Forelimb muscle (tissue), 1 donor: ENCODE results near the gene MOB3B. TPM values are rescaled to one million over a fixed set of nuclear protein-coding genes. Genes with fewer than 3 reads are reported as not detected.
A peak's percentile ranks its signal among the peaks of the same experiment; 100 is the strongest.

Experiments
- DNase-seq: peaks from one replicate; pipeline ENCODE4 v3.0.0-alpha.2; 2013; ENCODE audit warnings: low read depth
- polyA plus RNA-seq: library from polyadenylated mRNA; unstranded; fragments of 120-200 nt; gene quantifications from one replicate; pipeline ENCODE4 v1.2.1, GENCODE V29; 2013; ENCODE audit not compliant: insufficient read length

Gene MOB3B
- polyA plus RNA-seq, 1 donor: 2.0 TPM

DNA sequence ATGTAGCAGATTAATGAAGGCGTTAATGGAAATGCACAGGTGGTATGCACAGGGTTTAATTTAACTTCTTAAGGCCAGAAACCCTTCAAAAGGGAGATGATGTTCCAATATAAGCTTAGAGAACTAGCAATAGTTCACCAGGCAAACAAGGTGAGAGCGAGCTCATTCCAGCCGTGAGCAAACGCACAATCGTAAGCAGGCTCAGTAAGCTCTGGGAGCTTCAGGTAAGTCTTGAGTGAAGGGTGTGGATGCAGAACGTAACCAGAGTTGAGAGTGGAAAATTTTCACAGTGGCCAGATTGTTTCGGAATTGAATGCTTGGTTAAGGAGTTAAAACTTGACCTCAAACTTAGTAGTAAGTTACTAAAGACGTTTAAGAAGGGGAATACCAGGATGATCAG lies 238.3 kb downstream of the MOB3B start:
- DNase-seq: no peak

DNA sequence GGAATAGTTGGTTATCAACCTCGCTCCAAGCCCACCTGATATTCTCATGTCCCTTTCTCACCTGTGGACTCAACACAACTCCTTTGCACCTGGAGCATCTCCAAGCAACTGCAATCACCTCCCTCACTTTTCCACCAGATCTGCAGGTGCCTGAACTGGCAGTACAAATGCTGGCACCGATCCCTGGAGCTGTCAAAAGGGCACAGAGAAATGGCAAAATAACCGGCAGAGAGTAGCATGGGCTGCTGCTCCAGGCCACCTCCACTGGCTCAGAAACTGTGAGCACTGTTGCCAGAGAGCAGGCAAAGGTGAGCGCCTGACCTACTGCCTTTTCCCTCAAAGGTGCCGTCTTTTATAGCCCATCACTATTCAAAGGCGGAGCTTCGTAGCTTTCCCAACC lies 247.3 kb downstream of the MOB3B start:
- no peak for DNase-seq

DNA sequence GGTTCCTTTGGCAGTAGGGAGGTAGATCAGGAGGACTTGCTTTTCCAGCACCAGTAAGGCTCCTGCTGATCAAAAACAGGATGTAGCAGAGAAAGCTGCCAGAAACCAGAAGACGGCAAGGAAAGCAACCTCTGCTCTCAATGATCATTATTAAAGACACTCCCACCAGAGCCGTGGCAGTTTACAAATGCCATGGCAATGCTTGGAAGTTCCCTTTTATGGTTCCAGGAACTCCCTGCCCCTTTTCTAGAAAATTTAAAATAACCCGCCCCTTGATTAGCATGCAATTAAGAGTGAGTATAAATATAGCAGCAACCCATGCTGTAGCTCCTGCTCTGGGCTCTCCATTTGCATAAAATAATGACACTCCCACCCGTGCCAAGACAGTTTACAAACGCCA lies 248.8 kb downstream of the MOB3B start:
- no peak for DNase-seq

DNA sequence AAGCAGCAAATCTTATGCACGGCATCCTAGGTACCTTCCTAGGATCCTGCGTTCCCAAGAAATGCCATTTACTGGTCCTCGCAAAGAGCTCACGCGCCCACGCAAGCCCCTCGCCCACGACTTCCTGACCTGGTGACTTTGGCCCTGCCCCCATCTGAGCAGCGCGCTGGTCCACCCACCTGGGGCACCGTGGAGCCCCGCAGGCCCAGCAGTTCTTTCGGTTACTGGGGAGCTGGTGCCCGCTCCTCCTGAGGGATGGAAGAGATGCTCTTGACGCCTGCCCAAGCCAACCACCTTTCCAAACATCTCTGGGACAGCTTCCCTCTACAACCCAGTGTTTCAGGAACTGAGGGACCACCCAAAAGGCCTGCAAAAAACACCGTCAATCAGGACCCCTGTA lies 249.4 kb downstream of the MOB3B start:
- no peak for DNase-seq

DNA sequence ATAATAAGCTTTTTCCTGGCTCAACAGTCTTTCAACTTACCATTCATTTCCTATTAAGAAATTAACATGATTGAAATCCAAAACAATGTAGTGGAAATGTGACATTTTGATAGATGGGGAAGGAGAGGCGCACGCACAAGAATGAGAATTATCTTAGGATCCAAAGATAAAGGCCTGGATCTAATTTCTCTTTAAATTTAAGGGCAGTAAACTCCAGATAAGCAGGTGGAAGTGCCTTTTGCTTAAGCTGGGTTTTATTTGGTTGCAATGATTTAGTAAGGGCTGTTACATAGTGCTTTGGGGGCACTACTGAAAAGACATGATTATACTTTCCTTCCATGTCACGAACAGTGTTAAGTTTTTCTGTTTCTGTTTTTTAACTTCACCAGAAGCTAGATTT lies 250.0 kb downstream of the MOB3B start:
- no peak for DNase-seq

DNA sequence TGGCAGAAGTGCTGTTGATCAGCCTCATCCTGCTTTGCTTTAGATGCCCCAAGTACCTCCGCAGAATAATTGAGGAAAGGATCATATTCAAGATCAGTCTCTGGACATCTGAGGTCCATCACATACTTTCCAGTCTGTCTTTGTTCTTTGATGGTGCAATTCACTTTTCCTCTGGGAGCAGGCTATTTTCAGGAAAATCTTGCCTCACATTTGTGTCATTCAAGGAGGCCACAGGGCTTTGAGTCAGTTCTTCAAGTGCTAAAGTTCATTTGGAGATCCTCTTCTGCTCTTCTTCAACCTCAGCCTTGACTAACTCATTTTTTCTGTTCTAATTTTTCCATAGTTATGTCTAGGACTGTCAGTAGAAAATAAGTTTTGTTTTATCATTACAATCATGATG lies 251.2 kb downstream of the MOB3B start:
- DNase-seq: no peak

DNA sequence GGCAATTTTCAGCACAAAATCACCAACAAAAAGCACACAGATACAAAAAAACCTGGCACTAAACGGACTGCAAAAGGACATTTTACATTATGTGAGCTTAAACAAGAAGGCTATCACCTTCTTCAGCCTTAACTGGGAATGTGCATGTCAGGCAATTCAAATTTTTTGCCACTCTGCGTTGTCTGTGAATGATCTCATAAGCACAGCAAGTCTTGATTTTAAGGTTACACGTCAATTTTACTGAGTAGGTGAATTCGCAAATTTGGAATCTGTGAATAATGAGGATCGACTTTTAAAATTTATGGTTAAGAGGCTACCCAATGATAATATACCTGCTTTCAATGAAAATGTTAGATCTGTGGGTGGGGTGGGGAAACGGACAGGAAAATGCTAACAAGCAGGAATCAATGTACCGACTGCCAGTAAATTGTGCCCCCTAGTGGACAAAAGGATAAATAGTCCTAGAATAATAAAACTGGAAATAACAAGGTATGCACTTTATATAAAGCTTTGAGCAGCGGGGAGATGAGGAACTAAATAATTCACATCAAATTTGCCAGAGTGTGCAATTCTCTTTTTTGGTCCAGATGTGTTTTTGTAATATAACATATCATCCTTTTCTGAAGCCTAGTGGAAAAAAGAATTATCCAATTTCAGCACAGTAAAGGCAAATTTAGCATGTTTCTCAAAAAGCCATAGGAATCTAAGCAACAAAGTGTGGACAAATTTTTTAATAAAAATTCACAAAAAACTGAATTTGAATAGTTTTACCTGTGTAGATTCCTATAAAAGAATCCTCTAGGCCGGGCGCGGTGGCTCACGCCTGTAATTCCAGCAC lies 253.2 kb downstream of the MOB3B start:
- DNase-seq: peak; percentile 44

Other genes starting within 250 kb of the MOB3B start
- not detected for gene EQTN, start 232.7 kb downstream of the MOB3B start, polyA plus RNA-seq
- gene IFNK, start 5.5 kb downstream of the MOB3B start, polyA plus RNA-seq: not detected
- gene C9orf72, start 43.7 kb upstream of the MOB3B start, polyA plus RNA-seq: 11.5 TPM